ENCODE measurements around the gene PROCA1. TPM values are rescaled to one million over a fixed set of nuclear protein-coding genes. Genes with fewer than 3 reads are reported as not detected.
"Not testable (repeated sequence)": the region's sequence is repeated elsewhere in the genome, so short reads cannot be mapped to it uniquely, and the experiment has no call there.

The PROCA1 gene
- total RNA-seq, 2 experiments from 2014 or later = 5.0 to 5.1 TPM

DNA sequence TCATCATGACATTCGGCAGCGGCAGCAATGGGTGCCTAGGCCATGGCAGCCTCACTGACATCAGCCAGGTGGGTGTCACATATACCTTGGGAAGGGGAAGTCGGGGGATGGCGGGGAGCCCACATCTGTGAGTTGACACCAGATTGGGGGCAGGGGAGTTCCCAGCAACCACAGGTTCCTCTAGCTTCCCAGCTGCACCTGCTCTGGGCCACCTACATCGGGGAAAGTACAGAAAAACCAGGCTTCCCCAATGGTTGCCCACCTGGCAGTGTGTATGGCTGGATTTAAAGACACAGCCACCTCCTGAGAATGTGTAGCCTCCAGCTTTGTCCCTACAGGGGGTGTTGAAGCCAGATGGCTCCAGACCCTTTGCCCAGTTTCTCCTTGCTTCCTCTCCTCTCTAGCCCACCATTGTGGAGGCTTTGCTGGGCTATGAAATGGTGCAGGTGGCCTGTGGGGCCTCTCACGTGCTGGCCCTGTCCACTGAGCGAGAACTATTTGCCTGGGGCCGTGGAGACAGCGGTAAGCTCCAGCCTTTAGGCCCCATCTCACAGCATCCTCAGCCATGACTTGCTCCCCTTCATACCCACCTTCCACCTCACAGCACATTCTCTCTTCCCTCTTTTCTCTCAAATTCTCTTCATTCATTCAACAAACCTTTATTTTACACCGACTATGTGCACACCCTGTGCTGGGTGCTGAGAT is 27.1 kb upstream of the PROCA1 start:
- ChIA-PET CTCF (interaction anchor here (1.1 to 17.1 kb wide), 3 partner anchors 11 to 25 kb away, joined by 4 to 609 read pairs (median 17); partner anchors contain the start of genes NEK8 and TLCD1), POLR2A (interaction anchor here (0.9 to 20.7 kb wide), 4 partner anchors 10 to 27 kb away, joined by 3 to 480 read pairs (median 6); partner anchors contain the start of genes NEK8, PROCA1, RPL23A and TLCD1)
- Mint-ChIP-seq H3K36me3 (ENCODE audit: low read depth) (peaks cover 19% of the 10 kb centered on the region), H3K4me1 (ENCODE audit: low read depth) (peaks cover 42% of the 10 kb centered on the region), H3K4me3 (peak overlapping the region; percentile 45), H3K9me3 (peaks cover 3% of the 10 kb centered on the region), H3K27ac (peak overlapping the region; percentile 80), H3K27me3 (no peaks in the 10 kb centered on the region)
- TF ChIP-seq, protein P1, sequence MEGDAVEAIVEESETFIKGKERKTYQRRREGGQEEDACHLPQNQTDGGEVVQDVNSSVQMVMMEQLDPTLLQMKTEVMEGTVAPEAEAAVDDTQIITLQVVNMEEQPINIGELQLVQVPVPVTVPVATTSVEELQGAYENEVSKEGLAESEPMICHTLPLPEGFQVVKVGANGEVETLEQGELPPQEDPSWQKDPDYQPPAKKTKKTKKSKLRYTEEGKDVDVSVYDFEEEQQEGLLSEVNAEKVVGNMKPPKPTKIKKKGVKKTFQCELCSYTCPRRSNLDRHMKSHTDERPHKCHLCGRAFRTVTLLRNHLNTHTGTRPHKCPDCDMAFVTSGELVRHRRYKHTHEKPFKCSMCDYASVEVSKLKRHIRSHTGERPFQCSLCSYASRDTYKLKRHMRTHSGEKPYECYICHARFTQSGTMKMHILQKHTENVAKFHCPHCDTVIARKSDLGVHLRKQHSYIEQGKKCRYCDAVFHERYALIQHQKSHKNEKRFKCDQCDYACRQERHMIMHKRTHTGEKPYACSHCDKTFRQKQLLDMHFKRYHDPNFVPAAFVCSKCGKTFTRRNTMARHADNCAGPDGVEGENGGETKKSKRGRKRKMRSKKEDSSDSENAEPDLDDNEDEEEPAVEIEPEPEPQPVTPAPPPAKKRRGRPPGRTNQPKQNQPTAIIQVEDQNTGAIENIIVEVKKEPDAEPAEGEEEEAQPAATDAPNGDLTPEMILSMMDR (IDR thresholded peaks at IDR 0.05) = no peak
- ATAC-seq (peak; percentile 59), DNase-seq (peak; percentile 87)
- intact Hi-C loops (cut with micrococcal nuclease) = no loop called here

DNA sequence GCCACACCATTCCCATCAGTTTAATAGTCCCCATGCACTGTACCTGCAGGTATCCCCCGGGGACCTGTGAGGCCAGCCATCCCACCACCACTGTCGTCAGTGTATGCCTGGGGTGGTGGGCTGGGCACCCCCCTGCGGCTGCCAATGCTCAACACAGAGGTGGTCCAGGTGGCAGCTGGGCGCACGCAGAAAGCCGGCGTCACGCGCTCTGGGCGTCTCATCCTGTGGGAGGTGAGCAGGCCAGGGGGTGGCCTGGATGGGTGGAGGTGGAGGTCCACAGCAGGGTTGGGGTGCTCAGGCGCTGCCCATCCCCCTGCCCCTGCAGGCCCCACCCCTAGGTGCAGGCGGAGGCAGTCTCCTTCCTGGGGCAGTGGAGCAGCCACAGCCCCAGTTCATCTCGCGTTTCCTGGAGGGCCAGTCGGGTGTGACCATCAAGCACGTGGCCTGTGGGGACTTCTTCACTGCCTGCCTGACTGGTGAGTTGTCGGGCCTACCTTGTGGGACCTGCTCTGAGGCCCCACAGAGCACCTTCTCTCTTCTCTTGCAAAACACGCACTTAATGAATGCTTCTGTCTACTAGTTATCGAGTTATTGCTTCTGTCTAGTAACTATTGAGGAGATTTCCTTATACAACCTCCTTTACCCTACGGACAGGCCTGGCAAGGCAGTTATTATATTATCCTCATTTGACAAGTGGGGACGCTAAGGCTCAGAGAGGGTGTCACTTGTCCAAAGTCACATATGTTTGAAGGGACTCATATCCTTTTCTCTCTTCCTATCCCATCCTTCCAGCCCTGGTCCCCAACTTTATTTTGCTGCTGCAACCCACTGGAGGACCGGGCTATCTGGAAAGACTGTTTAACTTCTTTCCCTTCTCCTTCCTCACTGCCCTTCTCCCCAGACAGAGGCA is 26.3 kb upstream of the PROCA1 start:
- peak; percentile 18 for ATAC-seq
- no peak for DNase-seq
- Mint-ChIP-seq H3K36me3 (ENCODE audit: low read depth) (peaks cover 19% of the 10 kb centered on the region), H3K9me3 (peaks cover 3% of the 10 kb centered on the region), H3K27me3 (no peaks in the 10 kb centered on the region), H3K4me1 (ENCODE audit: low read depth) (peaks cover 42% of the 10 kb centered on the region), H3K4me3 (peak overlapping the region; percentile 44), H3K27ac (peak overlapping the region; percentile 80)
- TF ChIP-seq, protein P1 (IDR thresholded peaks at IDR 0.05) = no peak
- ChIA-PET CTCF (interaction anchor here (1.1 to 17.1 kb wide), 3 partner anchors 11 to 26 kb away, joined by 4 to 609 read pairs (median 17); partner anchors contain the start of genes NEK8 and TLCD1), POLR2A (interaction anchor here (0.5 to 20.7 kb wide), 4 partner anchors 11 to 1877 kb away, joined by 3 to 480 read pairs (median 6); partner anchors contain the start of genes NEK8, PROCA1, RPL23A and TLCD1)
- intact Hi-C loops (cut with micrococcal nuclease) = no loop called here

DNA sequence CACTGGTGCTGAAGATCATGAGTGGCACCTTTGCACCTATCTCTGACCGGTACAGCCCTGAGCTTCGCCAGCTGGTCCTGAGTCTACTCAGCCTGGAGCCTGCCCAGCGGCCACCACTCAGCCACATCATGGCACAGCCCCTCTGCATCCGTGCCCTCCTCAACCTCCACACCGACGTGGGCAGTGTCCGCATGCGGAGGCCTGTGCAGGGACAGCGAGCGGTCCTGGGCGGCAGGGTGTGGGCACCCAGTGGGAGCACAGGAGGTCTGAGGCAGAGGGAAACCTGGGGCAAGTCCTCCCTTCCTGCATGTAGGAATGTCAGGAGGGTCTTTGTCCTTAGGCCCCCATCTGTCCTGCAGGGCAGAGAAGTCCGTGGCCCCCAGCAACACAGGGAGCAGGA is 25.6 kb upstream of the PROCA1 start:
- H3K27ac Mint-ChIP-seq = no peak overlapping the region
- CTCF ChIA-PET = no interaction called here
- ATAC-seq = no peak
- intact Hi-C loops (cut with micrococcal nuclease) = no loop called here
- H3K9me3 Mint-ChIP-seq = peaks cover 3% of the 10 kb centered on the region
- DNase-seq = no peak
- peaks cover 42% of the 10 kb centered on the region for H3K4me1 Mint-ChIP-seq (ENCODE audit: low read depth)
- H3K27me3 Mint-ChIP-seq = no peaks in the 10 kb centered on the region
- no peak overlapping the region for H3K4me3 Mint-ChIP-seq
- TF ChIP-seq, protein P1 (IDR thresholded peaks at IDR 0.05) = no peak
- peaks cover 19% of the 10 kb centered on the region for H3K36me3 Mint-ChIP-seq (ENCODE audit: low read depth)
- POLR2A ChIA-PET = interaction anchor here (0.5 to 20.7 kb wide), 3 partner anchors 13 to 1877 kb away, joined by 3 to 480 read pairs (median 4); partner anchors contain the start of genes NEK8, RPL23A and TLCD1

DNA sequence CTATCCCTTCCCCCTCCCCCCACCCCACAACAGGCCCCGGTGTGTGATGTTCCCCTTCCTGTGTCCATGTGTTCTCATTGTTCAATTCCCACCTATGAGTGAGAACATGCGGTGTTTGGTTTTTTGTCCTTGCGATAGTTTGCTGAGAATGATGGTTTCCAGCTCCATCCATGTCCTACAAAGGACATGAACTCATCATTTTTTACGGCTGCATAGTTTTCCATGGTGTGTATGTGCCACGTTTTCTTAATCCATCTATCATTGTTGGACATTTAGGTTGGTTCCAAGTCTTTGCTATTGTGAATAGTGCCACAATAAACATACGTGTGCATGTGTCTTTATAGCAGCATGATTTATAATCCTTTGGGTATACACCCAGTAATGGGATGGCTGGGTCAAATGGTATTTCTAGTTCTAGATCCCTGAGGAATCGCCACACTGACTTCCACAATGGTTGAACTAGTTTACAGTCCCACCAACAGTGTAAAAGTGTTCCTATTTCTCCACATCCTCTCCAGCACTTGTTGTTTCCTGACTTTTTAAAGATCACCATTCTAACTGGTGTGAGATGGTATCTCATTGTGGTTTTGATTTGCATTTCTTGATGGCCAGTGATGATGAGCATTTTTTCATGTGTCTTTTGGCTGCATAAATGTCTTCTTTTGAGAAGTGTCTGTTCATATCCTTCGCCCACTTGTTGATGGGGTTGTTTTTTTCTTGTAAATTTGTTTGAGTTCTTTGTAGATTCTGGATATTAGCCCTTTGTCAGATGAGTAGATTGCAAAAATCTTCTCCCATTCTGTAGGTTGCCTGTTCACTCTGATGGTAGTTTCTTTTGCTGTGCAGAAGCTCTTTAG is 24.5 kb upstream of the PROCA1 start:
- H3K4me3 Mint-ChIP-seq; intact Hi-C loops (cut with micrococcal nuclease); H3K27ac Mint-ChIP-seq; DNase-seq; ATAC-seq; H3K27me3 Mint-ChIP-seq; H3K9me3 Mint-ChIP-seq: not testable (repeated sequence)
- ChIA-PET POLR2A (interaction anchor here (0.6 to 20.7 kb wide), 4 partner anchors 10 to 117 kb away, joined by 4 to 480 read pairs (median 4); partner anchors contain the start of genes NEK8, RPL23A and TLCD1), CTCF (interaction anchor here (0.9 to 1.2 kb wide), 2 partner anchors 7 to 14 kb away, joined by 3 to 6 read pairs; partner anchors contain the start of gene TRAF4)
- Mint-ChIP-seq H3K36me3 (ENCODE audit: low read depth) (peaks cover 20% of the 10 kb centered on the region), H3K4me1 (ENCODE audit: low read depth) (peaks cover 35% of the 10 kb centered on the region)
